ENCODE results near the gene NUDT22. TPM values are rescaled to one million over a fixed set of nuclear protein-coding genes. Genes with fewer than 3 reads are reported as not detected.

The NUDT22 gene
- polyA plus RNA-seq, 1 donor (not counting 4 experiments of a cell fraction or from before 2014, with no cell fraction given): 31.1 TPM

- Histone ChIP-seq H4K20me1 (ENCODE audit: control insufficient read depth, extremely low read depth, insufficient read depth, low read length) (no peaks in the 10 kb centered on the region), H3K4me2 (ENCODE audit: control insufficient read depth, extremely low read depth, insufficient read depth, low read depth, low read length) (no peak overlapping the region), H3K27me3 (ENCODE audit: control insufficient read depth, extremely low read depth, insufficient read depth, low read length) (no peaks in the 10 kb centered on the region), H3K9me3 (ENCODE audit: control insufficient read depth, low read depth, low read length) (no peaks in the 10 kb centered on the region), H3K4me1 (ENCODE audit: control insufficient read depth, extremely low read depth, insufficient read depth, low read length) (peaks cover 22% of the 10 kb centered on the region), H3K79me2 (ENCODE audit: control insufficient read depth, insufficient read depth, low read length) (peaks cover 12% of the 10 kb centered on the region), H3K9ac (ENCODE audit: control insufficient read depth, extremely low read depth, insufficient read depth, low read length) (no peak overlapping the region), H3K4me3 (ENCODE audit: control insufficient read depth in 2 of 3, extremely low read depth in 1 of 3, insufficient read depth in 2 of 3, low read depth in 1 of 3, low read length in 3 of 3) (no peak overlapping the region), H2AFZ (ENCODE audit: control insufficient read depth, low read length) (no peak overlapping the region), H3K36me3 (ENCODE audit: control insufficient read depth in 2 of 2, extremely low read depth in 1 of 2, insufficient read depth in 2 of 2, low read length in 2 of 2) (peaks cover 12 to 19% of the 10 kb centered on the region in 2 experiments), H3K9me1 (ENCODE audit: control insufficient read depth, extremely low read depth, insufficient read depth, low read length) (no peaks in the 10 kb centered on the region), H3K27ac (ENCODE audit: control insufficient read depth, insufficient read depth, low read length) (no peak overlapping the region)
- TF ChIP-seq, protein P1, sequence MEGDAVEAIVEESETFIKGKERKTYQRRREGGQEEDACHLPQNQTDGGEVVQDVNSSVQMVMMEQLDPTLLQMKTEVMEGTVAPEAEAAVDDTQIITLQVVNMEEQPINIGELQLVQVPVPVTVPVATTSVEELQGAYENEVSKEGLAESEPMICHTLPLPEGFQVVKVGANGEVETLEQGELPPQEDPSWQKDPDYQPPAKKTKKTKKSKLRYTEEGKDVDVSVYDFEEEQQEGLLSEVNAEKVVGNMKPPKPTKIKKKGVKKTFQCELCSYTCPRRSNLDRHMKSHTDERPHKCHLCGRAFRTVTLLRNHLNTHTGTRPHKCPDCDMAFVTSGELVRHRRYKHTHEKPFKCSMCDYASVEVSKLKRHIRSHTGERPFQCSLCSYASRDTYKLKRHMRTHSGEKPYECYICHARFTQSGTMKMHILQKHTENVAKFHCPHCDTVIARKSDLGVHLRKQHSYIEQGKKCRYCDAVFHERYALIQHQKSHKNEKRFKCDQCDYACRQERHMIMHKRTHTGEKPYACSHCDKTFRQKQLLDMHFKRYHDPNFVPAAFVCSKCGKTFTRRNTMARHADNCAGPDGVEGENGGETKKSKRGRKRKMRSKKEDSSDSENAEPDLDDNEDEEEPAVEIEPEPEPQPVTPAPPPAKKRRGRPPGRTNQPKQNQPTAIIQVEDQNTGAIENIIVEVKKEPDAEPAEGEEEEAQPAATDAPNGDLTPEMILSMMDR (optimal IDR thresholded peaks at IDR 0.05 in 1 of 3, IDR thresholded peaks at IDR 0.05 in 1 of 3, conservative IDR thresholded peaks at IDR 0.05 in 1 of 3; ENCODE audit: extremely low read depth in 1 of 3, insufficient read depth in 2 of 3, low read length in 3 of 3): no peak
- no peak for TF ChIP-seq EZH2 (IDR thresholded peaks at IDR 0.05; ENCODE audit: low read length)
- dilution Hi-C loops (cut with MboI; ENCODE audit: extremely low pct_ligation_motif_present, low sequenced_read_pairs): no loop called here
- FAIRE-seq (no peak), DNase-seq (ENCODE audit: low read depth, low spot score) (no peak)
Measured at GRCh38 chr11:64278576-64279190, 52.6 kb downstream of the NUDT22 start.

Other genes starting within 250 kb of the NUDT22 start
- gene OTUB1, start 239.8 kb upstream of the NUDT22 start, polyA plus RNA-seq: 106 to 201 TPM (median 143 TPM) in 3 replicates
- gene FLRT1, start 190.3 kb upstream of the NUDT22 start, polyA plus RNA-seq: not detected in 3 replicates
- gene MACROD1, start 60.2 kb upstream of the NUDT22 start, polyA plus RNA-seq: 2.7 to 6.7 TPM (median 4.6 TPM) in 3 replicates
- 157 to 215 TPM (median 206 TPM) in 3 replicates for gene STIP1, start 40.1 kb upstream of the NUDT22 start, polyA plus RNA-seq
- 0.26 to 1.9 TPM (median 0.98 TPM) in 3 replicates for gene FERMT3, start 19.6 kb upstream of the NUDT22 start, polyA plus RNA-seq
- gene TRPT1, start 88 bp upstream of the NUDT22 start, polyA plus RNA-seq: 15.5 to 20.3 TPM (median 18.3 TPM) in 3 replicates
- gene DNAJC4, start 4.3 kb downstream of the NUDT22 start, polyA plus RNA-seq: 10.1 to 24.7 TPM (median 12.2 TPM) in 3 replicates
- 9.7 to 23.3 TPM (median 10.0 TPM) in 3 replicates for gene VEGFB, start 8.3 kb downstream of the NUDT22 start, polyA plus RNA-seq
- 40.3 to 57.7 TPM (median 51.9 TPM) in 3 replicates for gene FKBP2, start 14.8 kb downstream of the NUDT22 start, polyA plus RNA-seq
- gene PPP1R14B, start 20.7 kb downstream of the NUDT22 start, polyA plus RNA-seq: 182 to 254 TPM (median 208 TPM) in 3 replicates
- 32.5 to 46.9 TPM (median 42.0 TPM) in 3 replicates for gene PLCB3, start 25.3 kb downstream of the NUDT22 start, polyA plus RNA-seq
- gene BAD, start 58.4 kb downstream of the NUDT22 start, polyA plus RNA-seq: 58.3 to 86.9 TPM (median 61.2 TPM) in 3 replicates
- gene GPR137, start 59.6 kb downstream of the NUDT22 start, polyA plus RNA-seq: 6.6 to 11.7 TPM (median 9.8 TPM) in 3 replicates
- not detected in 3 replicates for gene KCNK4, start 65.0 kb downstream of the NUDT22 start, polyA plus RNA-seq
- 0.17 to 0.29 TPM (median 0.19 TPM) in 3 replicates for gene CATSPERZ, start 74.1 kb downstream of the NUDT22 start, polyA plus RNA-seq
- gene ESRRA, start 79.2 kb downstream of the NUDT22 start, polyA plus RNA-seq: 20.8 to 33.9 TPM (median 25.9 TPM) in 3 replicates
- 238 to 408 TPM (median 297 TPM) in 3 replicates for gene TRMT112, start 91.3 kb downstream of the NUDT22 start, polyA plus RNA-seq
- gene PRDX5, start 91.8 kb downstream of the NUDT22 start, polyA plus RNA-seq: 590 to 817 TPM (median 591 TPM) in 3 replicates
- 2.9 to 5.3 TPM (median 3.7 TPM) in 3 replicates for gene CCDC88B, start 113.9 kb downstream of the NUDT22 start, polyA plus RNA-seq
- 46.5 to 62.7 TPM (median 52.4 TPM) in 3 replicates for gene RPS6KA4, start 132.9 kb downstream of the NUDT22 start, polyA plus RNA-seq